ENCODE measurements around the gene IRF4.

The IRF4 gene

DNA sequence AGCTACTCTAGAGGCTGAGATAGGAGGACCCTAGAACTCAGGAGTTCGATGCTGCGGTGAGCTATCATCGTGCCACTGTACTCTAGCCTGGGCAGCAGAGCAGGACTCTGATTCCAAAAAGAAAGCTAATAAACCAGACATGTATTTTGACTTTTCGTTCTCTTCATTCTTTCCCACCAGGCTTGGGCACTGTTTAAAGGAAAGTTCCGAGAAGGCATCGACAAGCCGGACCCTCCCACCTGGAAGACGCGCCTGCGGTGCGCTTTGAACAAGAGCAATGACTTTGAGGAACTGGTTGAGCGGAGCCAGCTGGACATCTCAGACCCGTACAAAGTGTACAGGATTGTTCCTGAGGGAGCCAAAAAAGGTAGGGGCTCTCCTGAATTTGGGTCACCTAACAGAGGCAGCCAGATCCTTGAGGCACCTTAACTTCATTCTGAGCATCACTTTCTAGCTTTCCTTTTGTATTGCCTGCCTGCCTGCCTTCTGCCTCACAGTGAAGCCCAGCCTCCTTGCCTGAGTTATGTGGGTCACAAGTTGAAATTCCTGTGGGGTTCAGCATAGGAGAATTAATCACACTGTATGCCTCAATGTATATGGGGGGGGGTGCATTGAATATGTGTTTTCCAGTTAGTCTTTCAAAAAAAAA lies 3.2 kb downstream of the IRF4 start:
- Histone ChIP-seq H3K27me3 (replicated peaks in 2 of 5; ENCODE audit: control insufficient read depth in 4 of 5, insufficient read depth in 5 of 5, low read length in 4 of 5) (peaks cover 0 to 92% (median 49%) of the 10 kb centered on the region in 5 experiments), H3K4me1 (ENCODE audit: control extremely low read depth in 1 of 4, control insufficient read depth in 4 of 4, insufficient read depth in 4 of 4, low read length in 3 of 4) (peaks cover 0 to 32% (median 30%) of the 10 kb centered on the region in 4 experiments), H3K4me3 (ENCODE audit: control insufficient read depth in 1 of 7, extremely low read depth in 1 of 7, insufficient read depth in 4 of 7, low read depth in 2 of 7, low read length in 6 of 7) (no peak overlapping the region), H3K27ac (ENCODE audit: insufficient read depth in 1 of 2, low read depth in 1 of 2, low read length in 2 of 2, poor library complexity in 1 of 2, severe bottlenecking in 2 of 2) (no peak overlapping the region), H3K36me3 (ENCODE audit: control insufficient read depth in 4 of 4, insufficient read depth in 4 of 4, low read length in 3 of 4) (no peaks in the 10 kb centered on the region), H3K9me3 (ENCODE audit: control extremely low read depth in 1 of 5, control insufficient read depth in 4 of 5, insufficient read depth in 2 of 5, low read depth in 1 of 5, low read length in 4 of 5) (no peaks in the 10 kb centered on the region)
- WGBS (ENCODE audit: insufficient coverage), result 96% methylated on average over 13 of the region's 13 CpGs
- ChIA-PET POLR2A (interaction anchor here (0.6 kb wide), 1 partner anchor 179 kb away, joined by 3 read pairs; no protein-coding TSS in a partner anchor), CTCF (interaction anchor here (0.8 to 1.4 kb wide), 4 partner anchors 9 to 16 kb away, joined by 3 to 6 read pairs (median 3); no protein-coding TSS in a partner anchor)
- no peak for DNase-seq

DNA sequence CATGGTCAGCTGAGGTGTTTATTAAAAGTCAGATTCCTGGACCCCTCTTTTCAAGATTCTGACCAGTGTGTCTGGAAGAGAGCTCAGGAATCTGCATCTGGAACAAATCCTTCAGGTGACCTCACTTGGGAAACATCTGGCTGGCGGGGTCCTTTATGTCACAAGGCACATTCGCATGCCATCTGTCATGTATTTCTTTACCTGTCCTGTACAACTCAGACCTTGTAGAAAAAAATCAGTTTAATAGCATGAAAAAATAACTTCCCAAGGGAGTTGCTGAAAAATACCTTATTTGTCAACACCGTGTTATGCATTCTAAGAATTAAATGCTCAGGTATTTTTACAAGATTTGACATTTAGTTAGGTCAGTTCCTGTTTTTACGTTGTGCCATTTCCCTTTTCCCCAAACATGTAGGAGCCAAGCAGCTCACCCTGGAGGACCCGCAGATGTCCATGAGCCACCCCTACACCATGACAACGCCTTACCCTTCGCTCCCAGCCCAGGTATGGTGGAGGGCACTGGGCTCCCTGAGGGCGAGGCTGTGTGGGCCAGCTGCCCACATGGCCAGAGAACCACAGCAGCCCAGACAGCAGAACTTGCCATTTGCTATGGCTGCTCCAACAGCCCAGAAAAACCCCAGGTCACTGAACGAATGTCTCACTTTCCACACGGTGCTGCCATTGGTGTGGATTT lies 4.0 kb downstream of the IRF4 start:
- ChIA-PET CTCF (no interaction called here), POLR2A (interaction anchor here (0.6 kb wide), 1 partner anchor 180 kb away, joined by 3 read pairs; no protein-coding TSS in a partner anchor)
- H3K4me3 ChIP-seq (ENCODE audit: control insufficient read depth in 1 of 7, extremely low read depth in 1 of 7, insufficient read depth in 4 of 7, low read depth in 2 of 7, low read length in 6 of 7), result no peak overlapping the region
- H3K36me3 ChIP-seq (ENCODE audit: control insufficient read depth in 4 of 4, insufficient read depth in 4 of 4, low read length in 3 of 4), result no peaks in the 10 kb centered on the region
- H3K4me1 ChIP-seq (ENCODE audit: control extremely low read depth in 1 of 4, control insufficient read depth in 4 of 4, insufficient read depth in 4 of 4, low read length in 3 of 4), result peaks cover 0 to 32% (median 30%) of the 10 kb centered on the region in 4 experiments
- no peak overlapping the region for H3K27ac ChIP-seq (ENCODE audit: insufficient read depth in 1 of 2, low read depth in 1 of 2, low read length in 2 of 2, poor library complexity in 1 of 2, severe bottlenecking in 2 of 2)
- H3K9me3 ChIP-seq (ENCODE audit: control extremely low read depth in 1 of 5, control insufficient read depth in 4 of 5, insufficient read depth in 2 of 5, low read depth in 1 of 5, low read length in 4 of 5), result no peaks in the 10 kb centered on the region
- WGBS (ENCODE audit: insufficient coverage), result 76% methylated on average over 9 of the region's 10 CpGs
- H3K27me3 ChIP-seq (replicated peaks in 2 of 5; ENCODE audit: control insufficient read depth in 4 of 5, insufficient read depth in 5 of 5, low read length in 4 of 5), result peaks cover 0 to 84% (median 45%) of the 10 kb centered on the region in 5 experiments
- no peak for DNase-seq

- Histone ChIP-seq H3K27me3 (replicated peaks in 2 of 5; ENCODE audit: control insufficient read depth in 4 of 5, insufficient read depth in 5 of 5, low read length in 4 of 5) (peaks cover 0 to 79% (median 40%) of the 10 kb centered on the region in 5 experiments), H3K4me1 (ENCODE audit: control extremely low read depth in 1 of 4, control insufficient read depth in 4 of 4, insufficient read depth in 4 of 4, low read length in 3 of 4) (peaks cover 0 to 29% (median 28%) of the 10 kb centered on the region in 4 experiments), H3K36me3 (ENCODE audit: control insufficient read depth in 4 of 4, insufficient read depth in 4 of 4, low read length in 3 of 4) (no peaks in the 10 kb centered on the region), H3K4me3 (ENCODE audit: control insufficient read depth in 1 of 7, extremely low read depth in 1 of 7, insufficient read depth in 4 of 7, low read depth in 2 of 7, low read length in 6 of 7) (no peak overlapping the region), H3K27ac (ENCODE audit: insufficient read depth in 1 of 2, low read depth in 1 of 2, low read length in 2 of 2, poor library complexity in 1 of 2, severe bottlenecking in 2 of 2) (no peak overlapping the region), H3K9me3 (ENCODE audit: control extremely low read depth in 1 of 5, control insufficient read depth in 4 of 5, insufficient read depth in 2 of 5, low read depth in 1 of 5, low read length in 4 of 5) (no peaks in the 10 kb centered on the region)
- DNase-seq, result no peak
- POLR2A ChIA-PET, result no interaction called here
- 88% methylated on average over 3 of the region's 6 CpGs for WGBS (ENCODE audit: insufficient coverage)
- CTCF ChIA-PET, result no interaction called here
Observed at GRCh38 chr6:396126-396520, 4.6 kb downstream of the IRF4 start.

GRCh38 chr6:397056-397455 lies 5.5 kb downstream of the IRF4 start:
- Histone ChIP-seq H3K27me3 (replicated peaks in 2 of 5; ENCODE audit: control insufficient read depth in 4 of 5, insufficient read depth in 5 of 5, low read length in 4 of 5) (peaks cover 0 to 76% (median 36%) of the 10 kb centered on the region in 5 experiments), H3K36me3 (ENCODE audit: control insufficient read depth in 4 of 4, insufficient read depth in 4 of 4, low read length in 3 of 4) (no peaks in the 10 kb centered on the region), H3K4me1 (ENCODE audit: control extremely low read depth in 1 of 4, control insufficient read depth in 4 of 4, insufficient read depth in 4 of 4, low read length in 3 of 4) (peaks cover 0 to 21% (median 20%) of the 10 kb centered on the region in 4 experiments), H3K27ac (ENCODE audit: insufficient read depth in 1 of 2, low read depth in 1 of 2, low read length in 2 of 2, poor library complexity in 1 of 2, severe bottlenecking in 2 of 2) (no peak overlapping the region), H3K9me3 (ENCODE audit: control extremely low read depth in 1 of 5, control insufficient read depth in 4 of 5, insufficient read depth in 2 of 5, low read depth in 1 of 5, low read length in 4 of 5) (no peaks in the 10 kb centered on the region), H3K4me3 (ENCODE audit: control insufficient read depth in 1 of 7, extremely low read depth in 1 of 7, insufficient read depth in 4 of 7, low read depth in 2 of 7, low read length in 6 of 7) (no peak overlapping the region)
- ChIA-PET CTCF (interaction anchor here (1.2 kb wide), 1 partner anchor 12 kb away, joined by 3 read pairs; no protein-coding TSS in a partner anchor), POLR2A (no interaction called here)
- DNase-seq, result no peak
- WGBS (ENCODE audit: insufficient coverage), result 100% methylated on average over 13 of the region's 13 CpGs

DNA sequence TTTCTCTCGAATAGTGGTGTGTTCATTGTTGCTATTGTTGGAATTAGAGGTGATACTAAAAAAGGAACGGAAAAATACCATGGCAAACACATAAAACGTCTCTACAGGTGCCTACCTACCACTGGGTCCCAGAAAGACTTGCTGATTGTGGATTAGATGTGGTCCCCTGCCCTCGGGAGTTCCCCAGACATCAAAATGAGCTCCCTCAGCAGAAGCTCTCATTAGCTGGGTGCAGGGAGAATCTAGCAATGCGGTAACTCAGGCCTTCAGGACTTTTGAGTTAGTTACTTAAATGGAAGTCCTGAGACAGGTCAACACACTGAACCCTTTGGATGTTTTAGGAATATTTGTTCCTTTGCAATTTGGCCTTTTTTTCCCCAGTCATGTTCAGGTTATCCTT lies 6.1 kb downstream of the IRF4 start:
- Histone ChIP-seq H3K36me3 (ENCODE audit: control insufficient read depth in 4 of 4, insufficient read depth in 4 of 4, low read length in 3 of 4) (no peaks in the 10 kb centered on the region), H3K27me3 (replicated peaks in 2 of 5; ENCODE audit: control insufficient read depth in 4 of 5, insufficient read depth in 5 of 5, low read length in 4 of 5) (peaks cover 0 to 70% (median 33%) of the 10 kb centered on the region in 5 experiments)
- POLR2A ChIA-PET, result no interaction called here

DNA sequence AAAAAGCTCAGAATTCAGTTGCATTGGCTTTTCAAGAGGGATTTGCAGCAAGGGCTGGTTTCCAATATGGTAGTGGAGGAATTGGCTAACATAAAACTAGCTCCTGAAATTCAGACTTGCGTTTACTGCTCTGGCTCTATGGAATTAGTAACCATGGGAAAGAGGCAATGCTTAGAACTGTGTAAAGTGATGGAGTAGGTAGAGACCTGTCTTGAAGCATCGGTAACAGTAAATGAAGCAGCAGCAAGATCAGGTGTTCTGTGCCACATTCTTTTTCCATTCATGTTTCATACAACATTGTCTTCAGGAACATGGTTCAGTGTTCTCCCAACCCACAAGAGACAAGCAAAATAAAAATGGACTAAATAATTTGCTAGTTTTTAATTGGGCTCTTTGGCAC lies 6.5 kb downstream of the IRF4 start:
- DNase-seq, result no peak
- ChIA-PET POLR2A (no interaction called here), CTCF (interaction anchor here (1.1 to 1.3 kb wide), 2 partner anchors 8 to 13 kb away, joined by 3 read pairs; no protein-coding TSS in a partner anchor)
- Histone ChIP-seq H3K27me3 (replicated peaks in 2 of 5; ENCODE audit: control insufficient read depth in 4 of 5, insufficient read depth in 5 of 5, low read length in 4 of 5) (peaks cover 0 to 66% (median 32%) of the 10 kb centered on the region in 5 experiments), H3K4me1 (ENCODE audit: control extremely low read depth in 1 of 4, control insufficient read depth in 4 of 4, insufficient read depth in 4 of 4, low read length in 3 of 4) (peaks cover 0 to 11% (median 10%) of the 10 kb centered on the region in 4 experiments), H3K36me3 (ENCODE audit: control insufficient read depth in 4 of 4, insufficient read depth in 4 of 4, low read length in 3 of 4) (no peaks in the 10 kb centered on the region), H3K4me3 (ENCODE audit: control insufficient read depth in 1 of 7, extremely low read depth in 1 of 7, insufficient read depth in 4 of 7, low read depth in 2 of 7, low read length in 6 of 7) (no peak overlapping the region), H3K9me3 (ENCODE audit: control extremely low read depth in 1 of 5, control insufficient read depth in 4 of 5, insufficient read depth in 2 of 5, low read depth in 1 of 5, low read length in 4 of 5) (no peaks in the 10 kb centered on the region), H3K27ac (ENCODE audit: insufficient read depth in 1 of 2, low read depth in 1 of 2, low read length in 2 of 2, poor library complexity in 1 of 2, severe bottlenecking in 2 of 2) (no peak overlapping the region)
- whole genome bisulfite sequencing (ENCODE audit: insufficient coverage), result 100% methylated on average over 1 of the region's 2 CpGs

More for the DNA sequence above, 6.1 kb downstream of the IRF4 start:
- peaks cover 0 to 16% (median 14%) of the 10 kb centered on the region in 4 experiments for H3K4me1 ChIP-seq (ENCODE audit: control extremely low read depth in 1 of 4, control insufficient read depth in 4 of 4, insufficient read depth in 4 of 4, low read length in 3 of 4)
- H3K4me3 ChIP-seq (ENCODE audit: control insufficient read depth in 1 of 7, extremely low read depth in 1 of 7, insufficient read depth in 4 of 7, low read depth in 2 of 7, low read length in 6 of 7), result no peak overlapping the region
- WGBS (ENCODE audit: insufficient coverage), result 90% methylated on average over 3 of the region's 5 CpGs
- CTCF ChIA-PET, result interaction anchor here (1.2 to 1.3 kb wide), 2 partner anchors 9 to 12 kb away, joined by 3 read pairs; no protein-coding TSS in a partner anchor
- no peaks in the 10 kb centered on the region for H3K9me3 ChIP-seq (ENCODE audit: control extremely low read depth in 1 of 5, control insufficient read depth in 4 of 5, insufficient read depth in 2 of 5, low read depth in 1 of 5, low read length in 4 of 5)
- H3K27ac ChIP-seq (ENCODE audit: insufficient read depth in 1 of 2, low read depth in 1 of 2, low read length in 2 of 2, poor library complexity in 1 of 2, severe bottlenecking in 2 of 2), result no peak overlapping the region
- no peak for DNase-seq

All from common myeloid progenitor, CD34-positive (primary cell).